Ishikawa (cell line): ENCODE results near the gene NKAIN2.

Experiments
- EP300 ChIP-seq: IDR thresholded peaks from 2 replicates; pipeline ENCODE4 v1.6.1; 2012; ENCODE audit warnings: borderline replicate concordance
- MAX ChIP-seq: IDR thresholded peaks from 2 replicates; pipeline ENCODE4 v1.6.1; 2012
- RAD21 ChIP-seq: IDR thresholded peaks from 2 replicates; pipeline ENCODE4 v1.6.1; 2012; ENCODE audit warnings: low read depth
- REST ChIP-seq: IDR thresholded peaks from 2 replicates; pipeline ENCODE4 v1.6.1; 2012; ENCODE audit warnings: low read depth, mild to moderate bottlenecking
- TAF1 ChIP-seq: IDR thresholded peaks from 2 replicates; pipeline ENCODE4 v1.6.1; 2012; ENCODE audit warnings: low read depth, mild to moderate bottlenecking
- TEAD4 ChIP-seq: IDR thresholded peaks from 2 replicates; pipeline ENCODE4 v1.6.1; 2012
- USF1 ChIP-seq: IDR thresholded peaks from 2 replicates; pipeline ENCODE4 v1.6.1; 2012
- YY1 ChIP-seq: IDR thresholded peaks from 2 replicates; pipeline ENCODE4 v1.6.1; 2012; ENCODE audit warnings: low read depth

- TF ChIP-seq EP300 (no peak), MAX (no peak), REST (no peak), YY1 (no peak), TAF1 (no peak), RAD21 (no peak), TEAD4 (no peak), USF1 (no peak)
Observed at GRCh38 chr6:124868481-124868880, 1064.8 kb downstream of the NKAIN2 start.
